Erythroblast (primary cell): ENCODE results near the gene CD47.

Experiments used
- DNase-seq, 2 experiments: peaks; one replicate each; lab custom pipeline; 2025; lab: John Stamatoyannopoulos, UW
- GATA1 ChIP-seq: IDR thresholded peaks from 2 replicates; pipeline ENCODE4 v1.6.1; 2011; ENCODE audit warnings: low read depth, mild to moderate bottlenecking, control low read depth, low read length, moderate library complexity
- POLR2A ChIP-seq: IDR thresholded peaks from 2 replicates; pipeline ENCODE4 v1.6.1; 2011; ENCODE audit warnings: mild to moderate bottlenecking, low read length

CD47 gene

DNA sequence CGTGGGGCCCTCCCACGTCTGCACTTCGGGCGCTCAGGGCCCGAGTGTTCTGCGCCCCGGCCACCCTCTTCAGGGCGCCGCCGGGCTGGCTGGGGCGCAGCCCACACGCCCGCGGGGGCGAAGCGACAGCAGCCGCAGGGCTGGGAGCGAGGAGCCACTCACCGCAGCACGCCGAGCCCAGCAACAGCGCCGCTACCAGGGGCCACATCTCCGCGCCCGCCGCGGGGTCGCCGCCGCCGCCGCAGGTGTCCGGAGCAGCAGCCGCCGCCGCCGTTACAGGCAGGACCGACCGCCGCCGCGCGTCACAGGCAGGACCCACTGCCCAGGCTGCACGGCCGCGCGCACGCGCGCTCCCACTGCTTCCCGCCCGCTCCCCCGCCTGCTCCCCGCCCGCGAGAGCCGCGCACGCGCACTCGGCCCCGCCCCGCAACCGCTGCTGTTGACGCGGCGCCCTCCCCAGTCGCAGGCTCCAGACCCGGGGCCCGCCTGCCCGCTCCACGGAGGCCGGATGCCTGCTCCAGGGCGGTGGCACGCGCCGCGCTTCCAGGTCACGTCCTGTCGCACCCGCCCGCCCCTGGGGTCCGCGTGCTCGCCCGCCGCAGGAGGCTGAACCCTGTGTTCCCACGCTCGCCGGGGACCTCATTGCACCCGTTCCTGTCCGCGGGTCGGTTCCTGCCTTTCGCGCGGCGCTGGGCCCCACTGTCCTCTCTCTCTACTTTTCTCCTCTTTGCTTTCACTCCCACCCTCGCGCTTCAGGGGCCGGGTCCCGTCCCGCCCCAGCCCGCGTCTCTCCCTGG is at the start of gene CD47:
Gene CD47, minus strand, starts transcription at position 331 of the 797 bp plus-strand sequence. Its CDS starts 123 bp downstream, at position 208.
- DNase-seq: peak; percentile 95 to 98
- peak; percentile 89 for TF ChIP-seq POLR2A
- TF ChIP-seq GATA1: no peak

DNA sequence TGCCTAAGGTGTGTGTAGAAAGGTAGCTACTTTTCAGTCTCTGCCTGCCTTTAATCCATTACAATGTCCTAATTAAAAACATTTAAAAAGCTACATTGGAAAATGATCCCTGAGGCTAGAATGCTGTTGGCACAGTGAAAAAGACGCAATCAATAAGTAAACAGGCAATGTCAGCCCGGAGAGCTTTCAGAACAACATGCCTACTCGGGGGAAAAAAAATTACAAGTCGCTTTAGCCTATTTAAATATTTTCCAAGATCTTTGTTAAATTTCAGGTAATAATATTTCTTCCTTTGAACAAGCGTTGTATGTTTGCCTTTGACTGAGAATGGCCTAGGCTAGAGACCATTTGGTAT is 46.6 kb upstream of the CD47 start:
- no peak for DNase-seq
- TF ChIP-seq POLR2A (no peak), GATA1 (no peak)

DNA sequence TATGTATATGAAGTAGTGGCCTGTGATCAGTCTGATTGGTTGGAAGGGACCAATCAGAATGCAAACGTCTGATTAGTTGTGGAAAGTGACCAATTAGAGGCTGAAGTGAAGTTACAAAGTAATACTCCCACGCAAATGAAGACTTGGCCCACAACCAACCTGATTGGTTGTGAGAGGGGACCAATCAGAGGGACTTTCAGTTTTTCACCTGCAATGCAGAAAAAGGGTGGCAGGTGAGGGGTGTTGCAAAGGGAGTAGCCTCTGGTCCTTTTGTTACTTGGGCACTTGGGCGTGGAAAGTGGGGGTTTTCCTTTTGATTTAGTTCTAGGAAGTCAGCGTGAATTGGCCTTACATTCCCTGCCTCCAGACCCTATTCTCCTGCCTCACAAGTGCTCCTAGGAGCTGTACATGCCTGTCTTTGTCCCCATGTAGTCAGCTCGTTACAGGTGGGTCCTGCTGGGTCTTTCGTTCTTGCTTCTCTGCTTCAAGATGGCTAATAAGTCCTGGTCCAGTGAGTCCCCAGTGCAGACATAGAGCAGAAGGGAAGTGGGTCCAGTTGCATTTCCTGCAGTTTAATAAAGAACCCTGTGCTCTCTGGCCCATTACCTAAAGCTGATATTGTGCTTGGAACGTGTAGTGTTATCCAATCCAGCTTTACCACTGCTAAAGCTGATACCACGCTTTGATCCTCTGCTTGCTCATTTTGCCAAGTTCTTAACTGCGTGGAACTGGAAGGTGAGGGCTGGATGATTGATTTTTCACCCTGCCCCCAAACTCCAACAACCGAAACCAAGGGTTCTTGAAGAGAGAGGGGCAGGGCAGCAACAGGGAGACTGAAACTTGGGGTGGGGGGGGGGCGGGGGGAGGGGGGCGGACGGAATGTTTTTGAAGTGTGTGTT is 46.0 kb upstream of the CD47 start:
- TF ChIP-seq POLR2A (no peak), GATA1 (no peak)
- peak in 1 of 2 experiments; percentile 11 for DNase-seq

DNA sequence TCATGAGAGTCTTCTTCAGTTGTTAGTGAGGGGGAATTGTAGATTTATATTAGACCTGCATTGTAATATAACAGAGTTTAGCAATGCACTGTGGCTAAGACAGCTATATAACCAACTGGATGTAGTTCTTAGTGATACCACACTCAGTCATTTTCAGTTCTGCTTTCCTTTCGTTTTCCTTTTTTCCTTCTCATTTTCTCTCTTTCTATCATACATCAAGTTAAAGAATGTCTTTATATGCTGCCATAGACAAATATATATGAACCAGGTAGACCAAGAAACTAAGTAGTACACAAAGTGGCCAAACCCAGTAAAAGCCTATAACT is 43.7 kb upstream of the CD47 start:
- TF ChIP-seq POLR2A: peak; percentile 22
- TF ChIP-seq GATA1: no peak
- DNase-seq: no peak

DNA sequence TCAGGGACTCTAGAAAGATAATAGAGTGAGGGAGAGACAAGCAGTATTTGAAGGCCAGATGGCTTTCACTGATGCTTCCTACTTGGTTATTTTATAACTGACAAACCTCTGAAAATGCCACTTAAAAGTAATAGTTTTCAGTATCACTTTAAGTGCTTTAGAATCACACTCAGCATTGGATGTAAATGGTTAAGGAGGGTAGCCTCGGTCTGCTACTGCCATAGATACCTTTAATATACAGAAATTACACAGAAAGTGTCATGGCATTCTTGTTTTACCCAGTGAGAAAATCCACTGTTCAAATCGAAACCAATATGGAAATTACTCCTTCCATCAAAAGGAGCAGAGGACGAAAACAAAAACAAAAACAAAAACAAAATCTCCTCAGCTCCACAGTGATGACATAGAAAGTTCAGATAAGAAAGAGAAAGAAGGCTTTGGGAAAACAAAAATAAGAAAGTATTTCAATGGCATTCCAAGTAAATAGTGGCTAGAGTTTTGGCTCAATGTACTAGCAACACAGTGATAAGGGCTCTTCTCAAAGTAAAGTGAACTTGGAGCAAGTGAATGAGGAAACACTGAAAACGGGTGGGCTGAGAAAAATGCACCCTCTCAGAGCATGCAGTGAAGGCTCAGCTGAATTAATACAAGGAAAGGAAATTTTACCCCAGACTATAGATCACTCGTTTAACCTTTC is 43.2 kb upstream of the CD47 start:
- TF ChIP-seq POLR2A (no peak), GATA1 (no peak)

DNA sequence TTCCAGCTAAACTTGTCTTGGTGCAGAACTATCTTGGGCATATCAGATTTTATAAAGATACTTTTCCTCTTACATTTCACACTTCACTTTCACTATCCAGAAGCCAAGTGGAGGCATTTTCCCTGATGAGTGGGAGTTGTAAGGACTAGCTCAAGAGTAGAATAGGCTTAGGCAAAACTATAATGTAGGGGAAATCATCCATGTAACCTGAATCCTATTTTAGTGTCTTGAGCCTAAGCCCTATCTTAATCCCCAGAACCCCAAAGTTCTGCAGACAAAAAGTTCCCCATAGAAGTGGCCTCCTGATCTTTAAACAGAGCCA is 42.2 kb upstream of the CD47 start:
- DNase-seq: no peak

More for the DNA sequence above, 43.2 kb upstream of the CD47 start:
- DNase-seq: no peak

DNA sequence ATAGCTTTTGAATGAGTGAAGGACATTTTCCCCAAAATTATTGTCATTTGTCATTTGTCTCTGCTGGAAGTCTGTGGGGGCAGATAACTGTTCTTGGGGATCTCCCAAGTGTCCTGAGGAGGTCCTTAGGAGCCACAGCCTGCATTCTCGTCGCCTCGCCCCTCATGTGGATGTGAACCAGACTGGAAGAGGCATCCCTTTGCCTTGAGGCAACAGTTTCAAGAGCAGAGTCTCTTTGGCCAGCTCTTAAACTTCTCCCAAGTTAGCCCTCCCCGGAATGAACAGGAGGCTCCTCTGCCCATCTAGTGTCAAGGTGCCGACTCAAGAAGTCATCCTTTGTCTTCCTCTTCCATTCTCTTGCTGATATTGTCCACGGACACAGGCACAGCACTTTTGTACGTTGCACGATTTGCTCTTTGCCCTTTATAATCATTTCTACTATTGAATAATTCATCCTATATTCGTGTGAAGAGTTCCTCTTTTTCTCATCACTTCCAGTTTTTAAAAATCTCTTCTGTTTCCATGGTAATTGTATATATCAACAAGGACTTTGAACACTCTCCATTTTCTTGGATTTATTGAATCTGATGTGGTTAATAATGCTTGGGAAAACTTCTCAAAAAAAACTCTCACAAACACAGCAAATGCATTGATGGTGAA is 40.8 kb upstream of the CD47 start:
- DNase-seq: no peak
- TF ChIP-seq POLR2A: no peak
- no peak for TF ChIP-seq GATA1

More for the DNA sequence above, 42.2 kb upstream of the CD47 start:
- TF ChIP-seq GATA1: no peak
- TF ChIP-seq POLR2A: no peak

DNA sequence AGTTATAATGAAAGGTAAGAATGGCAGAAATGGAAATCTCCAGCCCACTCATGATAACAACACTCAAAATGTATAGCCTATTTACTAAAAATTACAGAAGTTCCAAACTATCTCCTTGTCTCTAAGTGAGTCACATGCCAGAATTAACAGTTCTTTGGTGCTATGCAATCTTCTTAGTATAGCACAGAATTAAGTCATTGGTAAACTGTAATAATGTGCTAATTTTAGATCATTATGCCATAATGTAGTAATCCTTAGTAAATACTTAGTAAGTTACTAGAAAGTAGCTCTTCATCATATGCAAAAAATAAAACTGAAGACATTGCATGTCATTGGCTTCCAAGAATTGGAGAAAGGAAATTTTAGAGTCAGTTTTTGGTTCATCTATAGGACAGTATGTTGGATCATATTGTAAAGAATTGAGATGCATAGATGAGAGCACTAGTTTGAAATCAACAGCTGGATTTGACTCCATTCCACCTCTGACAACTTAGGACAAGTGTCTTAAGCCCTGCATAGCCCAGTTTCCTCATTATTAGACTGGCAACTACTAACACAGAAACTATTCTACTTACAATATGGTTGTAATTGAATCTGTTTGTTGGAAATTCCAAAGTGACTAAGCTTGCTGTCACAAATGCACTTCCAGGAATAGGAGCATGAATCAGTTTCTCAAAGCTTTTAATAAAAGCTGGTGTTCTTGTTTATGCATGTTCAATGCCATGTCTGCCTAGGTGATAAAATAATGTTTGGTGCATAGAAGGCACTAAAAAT is 40.1 kb upstream of the CD47 start:
- no peak for DNase-seq
- no peak for TF ChIP-seq GATA1
- TF ChIP-seq POLR2A: no peak

DNA sequence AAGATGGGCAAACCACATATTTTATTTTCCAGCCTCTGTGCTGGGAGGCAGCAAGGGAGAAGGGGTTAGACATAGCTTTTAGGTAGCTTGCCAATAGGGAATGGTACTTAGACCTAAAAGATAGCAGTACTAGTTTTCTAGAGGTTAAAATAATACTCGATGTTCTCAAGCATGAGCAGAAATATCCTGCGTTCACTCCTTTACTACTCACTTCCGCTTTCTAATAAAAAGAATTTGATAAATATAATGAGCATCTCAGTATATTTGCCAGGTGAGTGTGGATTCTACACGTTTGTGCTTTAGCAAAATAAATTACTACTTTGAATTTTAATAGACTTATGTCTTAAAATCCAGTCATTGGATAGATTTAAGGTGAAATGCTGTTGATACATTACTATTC is 39.4 kb upstream of the CD47 start:
- no peak for DNase-seq
- TF ChIP-seq POLR2A (no peak), GATA1 (no peak)

DNA sequence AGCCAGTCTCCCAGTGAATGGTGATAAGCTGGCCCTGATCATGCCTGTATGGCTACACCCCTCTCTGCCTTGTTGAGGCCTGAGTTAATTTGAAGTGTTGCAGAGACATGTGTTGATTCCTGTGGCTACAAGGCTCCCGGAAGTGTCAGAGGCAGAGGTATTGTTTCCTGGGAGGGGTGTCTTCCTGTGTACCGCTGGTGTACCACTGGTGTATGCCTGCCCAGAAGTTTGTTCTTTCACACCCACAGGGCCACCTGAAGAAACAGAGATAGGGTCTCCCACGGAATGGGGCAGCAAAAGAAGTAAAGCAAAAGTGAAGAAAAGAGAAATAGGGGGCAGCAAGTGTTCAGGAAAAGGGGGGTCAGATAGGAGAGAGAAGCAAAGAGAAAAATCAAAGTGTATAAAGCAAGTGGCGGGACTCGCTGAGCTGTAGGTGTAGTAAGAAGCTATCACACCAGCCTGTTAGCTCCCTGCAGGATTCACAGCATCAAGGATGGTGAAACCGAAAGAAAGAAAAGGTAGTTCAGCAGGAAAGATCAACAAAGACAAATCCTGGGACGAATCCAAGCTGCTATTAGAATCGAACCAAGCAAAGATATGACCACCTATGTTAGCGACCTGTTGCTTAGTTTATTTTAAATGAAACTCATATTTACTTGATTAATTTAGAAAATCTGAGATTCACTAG is 36.6 kb upstream of the CD47 start:
- no peak for DNase-seq
- TF ChIP-seq POLR2A (no peak), GATA1 (no peak)

DNA sequence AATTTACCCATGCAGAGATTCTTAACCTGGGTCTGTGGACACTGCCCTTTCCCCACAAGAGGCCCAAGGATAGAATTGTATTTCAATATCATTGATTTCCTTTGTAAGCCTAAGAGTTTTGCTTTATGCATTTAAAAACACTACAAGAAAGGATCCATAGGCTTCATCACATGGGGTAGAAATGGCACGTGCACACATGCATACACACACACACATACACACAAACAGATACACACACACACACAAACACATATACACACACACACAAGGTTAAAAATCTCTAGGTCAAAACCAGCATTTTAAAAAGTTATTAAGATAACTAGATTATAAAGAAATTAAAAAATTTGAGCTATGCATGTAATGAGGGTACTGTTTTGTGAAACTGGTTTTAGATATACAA is 35.5 kb upstream of the CD47 start:
- DNase-seq: no peak
- TF ChIP-seq POLR2A (no peak), GATA1 (no peak)

DNA sequence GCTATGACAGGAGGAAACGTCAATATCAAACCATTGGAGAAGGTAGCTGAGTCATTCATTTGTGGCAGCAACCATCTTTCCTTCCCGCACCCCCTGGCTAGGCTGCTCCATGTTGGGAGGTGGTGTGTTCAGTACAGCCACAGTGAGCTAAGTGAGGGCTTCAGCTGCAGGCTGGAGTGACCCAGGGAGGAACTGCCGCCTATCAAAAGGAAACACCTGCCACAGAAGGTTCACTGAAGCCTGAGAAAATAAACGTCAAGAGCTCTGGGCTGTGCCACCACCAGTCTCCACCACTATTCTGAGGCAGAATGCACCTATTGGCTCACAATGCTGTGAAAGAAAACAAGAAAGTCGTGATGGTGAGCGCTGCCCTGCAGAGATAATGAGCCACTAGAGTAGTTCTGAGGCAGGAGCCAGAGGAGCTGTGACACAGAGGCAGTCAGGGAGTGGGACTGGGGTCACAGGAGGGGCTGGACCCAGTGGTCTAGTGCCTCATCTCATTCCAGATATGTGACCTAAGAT is 34.8 kb upstream of the CD47 start:
- TF ChIP-seq GATA1 (no peak), POLR2A (peak; percentile 81)
- DNase-seq: peak; percentile 69 to 88
